ENCODE results near the gene ADGRD1.

Gene ADGRD1

DNA sequence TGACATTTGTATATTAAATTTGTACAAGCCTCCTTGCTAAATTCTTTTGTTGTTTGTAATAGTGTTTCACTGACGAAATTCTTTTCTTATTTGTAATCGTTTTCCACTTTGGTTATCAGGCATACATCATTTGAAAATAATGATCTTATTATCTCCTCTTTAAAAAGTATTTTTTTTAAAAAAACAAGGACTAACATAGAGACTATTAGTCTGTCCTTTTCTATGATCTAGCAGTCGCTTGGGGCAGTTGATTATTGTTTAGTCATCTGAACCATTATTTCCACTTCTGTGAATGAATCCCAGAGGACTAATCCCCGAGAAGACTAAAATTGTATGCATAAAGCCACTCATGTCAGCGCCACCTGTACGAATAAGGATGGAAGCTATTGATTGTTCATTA lies 11.5 kb downstream of the ADGRD1 start:
- no peak for DNase-seq (ENCODE audit: low read depth in 2 of 2, low spot score in 1 of 2)

DNA sequence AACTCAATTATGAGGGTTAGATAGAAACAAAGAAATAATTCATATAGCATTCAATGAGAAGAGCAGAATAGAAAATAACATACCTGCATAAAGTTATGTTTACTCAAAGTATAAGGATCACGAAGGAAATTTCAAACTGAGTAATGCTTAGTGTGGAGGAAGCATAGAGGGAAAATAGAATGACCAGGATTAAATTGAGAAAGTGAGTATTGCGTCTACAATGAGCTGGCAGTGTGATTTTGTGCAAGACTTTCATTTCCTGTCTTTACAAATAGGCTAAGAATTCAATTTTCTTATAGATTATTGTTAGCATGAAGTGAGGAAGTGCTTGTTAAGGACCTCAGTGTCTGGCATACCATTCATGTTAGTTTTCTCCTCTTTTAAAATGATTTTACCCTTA lies 12.0 kb downstream of the ADGRD1 start:
- no peak for DNase-seq (ENCODE audit: low read depth in 2 of 2, low spot score in 1 of 2)

DNA sequence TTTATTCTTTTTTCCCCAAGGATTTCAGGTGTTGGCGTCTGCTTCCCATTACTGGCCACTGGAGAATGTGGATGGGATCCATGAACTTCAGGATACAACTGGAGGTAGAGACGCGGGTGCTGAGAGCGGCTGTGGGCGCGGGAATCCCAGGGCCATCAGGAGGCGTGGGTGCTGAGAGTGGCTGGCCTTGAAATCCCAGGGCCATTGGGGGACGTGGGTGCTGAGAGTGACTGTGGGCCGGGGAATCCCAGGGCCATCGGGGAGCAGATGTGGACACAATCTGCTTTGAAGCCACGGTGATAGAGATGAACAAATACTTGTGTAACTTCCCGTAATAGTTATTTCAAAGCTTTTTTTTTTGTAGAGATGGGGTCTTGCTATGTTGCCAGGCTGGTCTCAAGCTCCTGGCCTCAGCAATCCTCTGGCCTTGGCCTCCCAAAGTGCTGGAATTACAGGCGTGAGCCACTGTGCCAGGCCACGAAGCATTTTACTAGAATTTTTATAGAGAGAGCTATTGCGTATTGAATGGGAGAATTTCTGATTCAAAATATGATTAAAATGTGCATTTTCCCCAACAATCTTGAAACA lies 12.8 kb downstream of the ADGRD1 start:
- no peak for DNase-seq (ENCODE audit: low read depth in 2 of 2, low spot score in 1 of 2)

DNA sequence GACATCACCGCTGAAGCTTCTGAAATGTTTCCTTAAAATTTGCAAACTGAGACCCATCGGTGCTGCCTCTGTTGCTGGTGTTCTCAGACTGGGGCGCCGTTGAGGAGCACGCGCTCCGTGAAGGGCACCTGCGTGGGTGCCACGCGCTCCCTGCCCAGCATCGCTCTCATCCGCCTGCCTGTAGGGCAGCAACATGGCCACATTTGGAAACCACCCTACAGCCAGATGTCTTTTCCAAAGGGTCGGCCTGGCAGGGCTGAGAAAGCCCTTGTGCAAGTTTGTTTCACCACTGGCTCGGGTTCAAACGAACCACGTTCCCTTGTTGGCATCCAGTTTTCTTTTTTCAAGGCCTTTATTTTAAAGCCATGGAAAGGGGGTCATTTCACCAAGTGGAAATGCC lies 13.9 kb downstream of the ADGRD1 start:
- DNase-seq (ENCODE audit: low read depth in 2 of 2, low spot score in 1 of 2): no peak

DNA sequence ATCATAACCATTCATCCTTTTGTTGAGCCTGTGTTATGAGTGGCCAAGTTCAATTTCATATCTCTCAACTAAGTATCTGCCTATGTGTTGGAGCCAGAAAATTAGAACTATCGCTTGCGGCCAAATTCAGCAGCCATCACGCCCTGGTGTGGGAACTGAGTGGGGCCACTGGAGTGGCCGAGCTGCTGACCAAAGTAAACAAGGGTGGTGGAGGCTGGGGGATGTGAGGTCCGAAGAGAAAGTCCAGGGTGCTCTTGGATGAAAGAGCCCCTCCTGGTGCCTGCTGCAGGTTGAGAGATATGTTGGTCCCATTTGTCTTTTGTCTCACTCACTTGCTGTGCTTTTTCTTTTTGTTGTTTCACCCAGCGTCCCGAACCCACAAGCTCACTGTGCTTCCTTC lies 14.9 kb downstream of the ADGRD1 start:
- no peak for DNase-seq (ENCODE audit: low read depth in 2 of 2, low spot score in 1 of 2)

DNA sequence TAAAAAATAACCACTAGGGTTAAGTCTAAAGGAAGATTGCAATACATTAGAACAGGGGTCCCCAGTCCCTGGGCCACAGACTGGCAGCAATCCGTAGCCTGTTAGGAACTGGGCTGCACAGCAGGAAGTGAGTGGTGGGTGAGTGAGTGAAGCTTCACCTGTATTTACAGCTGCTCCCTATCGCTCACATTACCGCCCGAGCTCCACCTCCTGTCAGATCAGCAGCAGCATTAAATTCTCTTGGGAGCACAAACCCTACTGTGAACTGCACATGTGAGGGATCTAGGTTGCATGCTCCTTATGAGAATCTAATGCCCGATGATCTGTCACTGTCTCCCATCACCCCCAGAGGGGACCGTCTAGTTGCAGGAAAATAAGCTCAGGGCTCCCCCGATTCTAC lies 15.5 kb downstream of the ADGRD1 start:
- DNase-seq (ENCODE audit: low read depth in 2 of 2, low spot score in 1 of 2): no peak

DNA sequence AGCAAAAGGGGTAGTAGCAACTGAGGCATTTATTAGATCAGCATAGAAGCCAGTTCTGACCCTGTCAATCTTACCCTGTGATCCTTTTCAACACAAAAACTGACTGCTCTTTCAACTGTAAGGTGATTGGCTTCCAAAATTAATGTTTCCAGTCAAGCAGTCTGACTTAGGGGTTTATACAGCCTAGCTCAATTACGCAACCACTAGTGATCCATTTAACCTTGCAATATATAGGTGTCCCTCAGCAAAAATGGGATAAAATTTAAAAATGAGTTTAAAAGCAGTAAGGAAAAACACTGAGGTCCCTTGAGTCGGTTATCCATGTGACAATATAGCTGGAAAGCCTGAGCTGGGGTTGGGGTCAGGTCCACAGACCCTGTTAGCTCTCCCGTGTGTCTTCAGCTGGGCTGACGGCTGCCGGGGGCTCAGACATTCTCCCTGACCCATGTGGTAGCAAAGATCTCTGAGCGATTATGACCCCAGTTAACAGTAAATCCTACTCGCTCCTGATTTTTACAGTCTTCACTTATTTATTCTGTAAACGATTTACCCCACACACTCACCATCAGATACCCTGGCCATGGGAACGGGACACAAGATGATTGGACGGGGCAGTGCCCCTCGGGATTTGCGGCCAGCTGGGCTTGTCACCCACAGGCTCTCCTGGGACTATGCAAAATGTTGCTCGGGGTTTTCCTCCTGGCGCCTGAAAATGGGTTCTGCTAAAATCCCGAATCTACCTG lies 16.6 kb downstream of the ADGRD1 start:
- no peak for DNase-seq (ENCODE audit: low read depth in 2 of 2, low spot score in 1 of 2)

DNA sequence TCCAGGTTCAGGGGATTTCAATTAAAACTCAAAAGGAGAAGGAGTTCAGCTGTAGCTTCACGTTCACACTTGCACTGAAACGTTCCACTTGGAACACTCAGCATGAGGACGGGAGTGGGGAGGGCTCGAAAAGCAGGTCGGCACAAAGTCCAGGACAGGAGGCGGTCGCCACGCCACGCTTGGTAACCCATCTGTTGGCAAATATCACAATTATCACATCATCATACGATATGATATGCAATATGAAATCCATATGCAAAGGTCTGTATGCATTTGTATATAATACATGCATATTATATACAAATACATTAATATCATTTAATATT lies 17.2 kb downstream of the ADGRD1 start:
- DNase-seq (ENCODE audit: low read depth in 2 of 2, low spot score in 1 of 2): no peak

DNA sequence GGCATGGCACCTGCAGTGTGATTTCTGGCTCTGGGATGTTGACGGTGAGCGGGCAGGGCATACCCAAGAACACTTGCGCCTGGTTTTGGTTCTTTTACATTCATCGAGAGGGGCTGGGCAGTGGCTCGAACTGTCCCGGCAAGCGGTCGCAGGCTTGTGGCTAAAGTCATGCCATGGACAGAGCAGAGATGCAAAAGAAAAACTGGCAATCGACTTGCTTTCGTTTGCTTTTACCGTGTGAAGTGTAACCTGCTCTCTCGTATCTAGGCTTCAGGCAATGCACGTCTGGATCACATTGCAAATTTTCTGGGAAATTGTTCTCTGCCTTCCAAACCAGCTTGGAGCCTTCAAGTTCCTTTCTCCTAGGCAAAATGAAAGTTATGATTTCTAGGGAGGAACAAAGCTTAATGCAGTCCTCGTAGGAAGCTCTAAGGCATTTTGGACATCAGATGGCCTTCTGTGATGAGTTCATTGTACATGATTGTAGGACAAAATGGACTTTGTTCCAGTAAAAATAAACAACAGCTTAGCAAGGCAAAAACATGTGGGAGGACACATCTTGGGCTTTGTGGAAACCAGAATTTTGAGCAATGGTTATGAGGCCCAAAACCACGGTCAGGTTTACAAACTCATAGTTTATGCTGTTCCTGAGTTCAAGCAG lies 18.3 kb downstream of the ADGRD1 start:
- DNase-seq (ENCODE audit: low read depth in 2 of 2, low spot score in 1 of 2): no peak

DNA sequence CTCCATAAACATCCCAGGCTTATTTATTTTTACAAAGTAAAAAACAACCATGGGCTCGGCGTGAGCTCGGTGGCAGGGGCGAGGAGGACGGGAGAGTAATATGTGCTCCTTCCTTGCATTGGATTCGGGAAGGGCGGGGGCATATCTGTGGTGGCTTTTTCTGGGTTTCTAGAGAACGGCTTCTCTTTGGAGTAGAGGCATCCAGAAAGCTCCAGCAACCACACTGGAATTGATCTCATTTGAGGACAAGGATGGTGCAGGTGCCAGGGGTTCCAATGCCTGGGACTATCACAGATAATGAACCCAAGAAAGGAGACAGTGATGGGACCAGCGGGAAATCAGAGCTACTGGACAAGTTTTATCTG lies 18.9 kb downstream of the ADGRD1 start:
- DNase-seq (ENCODE audit: low read depth in 2 of 2, low spot score in 1 of 2): no peak

DNA sequence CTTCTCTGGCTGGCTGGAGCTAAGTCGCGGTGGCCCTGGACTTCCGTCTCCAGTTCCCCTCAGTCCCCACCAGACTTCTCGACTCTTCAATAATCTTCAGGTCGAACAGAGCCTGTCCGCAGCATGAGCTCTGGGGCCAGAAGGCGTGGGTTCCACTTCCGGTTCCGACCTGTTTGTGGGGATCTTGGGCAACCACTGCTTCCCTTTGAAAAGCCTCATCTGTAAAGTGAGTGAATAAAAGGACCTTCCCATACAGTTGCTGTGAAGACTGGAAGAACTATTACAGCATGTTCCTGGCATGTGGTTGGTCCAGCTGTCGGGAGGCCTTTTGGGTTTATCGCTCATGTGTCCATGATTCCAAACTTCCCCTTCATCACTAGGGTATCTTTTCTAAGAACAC lies 19.4 kb downstream of the ADGRD1 start:
- DNase-seq (ENCODE audit: low read depth in 2 of 2, low spot score in 1 of 2): no peak

DNA sequence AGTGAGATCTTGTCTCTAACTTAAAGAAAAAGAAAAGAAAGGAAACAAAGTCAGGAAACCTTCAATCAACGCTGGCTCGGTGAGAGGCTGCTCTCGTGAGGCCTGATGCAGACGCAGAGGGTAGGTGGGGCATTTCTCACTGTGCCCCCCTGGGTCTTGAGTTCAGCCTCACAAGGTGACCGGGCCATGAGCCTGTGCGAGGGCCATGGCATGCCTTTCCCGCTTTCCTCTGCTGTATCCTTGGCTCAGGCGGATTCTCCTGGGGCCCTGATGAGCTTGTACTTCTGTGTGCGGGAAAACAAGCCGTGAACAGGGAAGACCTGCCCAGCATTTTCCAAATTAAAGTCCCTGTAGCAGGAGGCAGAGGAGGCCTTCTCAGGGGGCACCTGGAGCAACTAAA lies 20.2 kb downstream of the ADGRD1 start:
- DNase-seq (ENCODE audit: low read depth in 2 of 2, low spot score in 1 of 2): no peak

DNA sequence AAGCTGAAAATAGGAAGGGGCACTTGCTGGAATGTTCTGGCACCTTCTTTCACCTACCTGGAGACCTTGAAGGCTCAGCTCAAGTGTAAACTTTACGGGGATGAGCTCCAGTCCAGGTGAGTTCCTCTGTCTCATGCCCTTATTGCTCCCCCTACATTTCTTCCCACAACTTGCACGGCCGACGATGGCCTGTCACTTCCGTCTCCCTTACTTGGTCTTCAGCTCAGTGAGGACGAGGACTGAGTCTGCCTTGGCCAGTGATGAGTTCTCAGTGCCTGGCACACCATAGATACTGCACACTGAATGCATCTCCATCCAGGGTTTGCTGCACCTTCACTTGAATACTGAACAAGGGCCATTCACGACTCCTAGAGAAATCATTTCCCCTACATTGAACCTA lies 21.4 kb downstream of the ADGRD1 start:
- no peak for DNase-seq (ENCODE audit: low read depth in 2 of 2, low spot score in 1 of 2)

DNA sequence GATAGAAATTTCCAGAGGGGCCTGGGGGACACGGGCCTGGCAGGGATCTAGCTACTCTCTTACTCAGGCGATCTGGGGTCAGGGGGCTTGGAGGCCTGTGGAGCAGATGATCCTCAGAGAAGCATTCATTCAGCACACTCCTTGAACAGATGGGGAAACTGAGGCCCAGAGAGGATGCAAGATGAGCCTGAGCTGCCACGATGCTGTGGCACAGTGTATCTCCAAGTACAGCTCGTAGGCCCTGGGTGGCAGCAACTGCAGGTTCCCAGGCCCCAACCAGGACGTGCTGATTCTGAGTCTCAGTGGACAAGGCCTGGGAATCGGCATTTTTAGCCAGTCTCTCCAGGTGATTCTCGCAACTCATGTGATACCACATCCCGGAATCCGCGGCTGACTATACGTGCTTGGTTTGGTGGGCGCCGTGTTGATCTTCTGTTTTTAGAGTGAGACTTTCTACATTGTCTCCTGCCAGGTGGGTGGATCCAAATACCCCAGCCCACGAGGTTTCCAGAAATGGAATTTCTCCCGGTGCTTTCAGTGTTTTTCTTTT lies 22.5 kb downstream of the ADGRD1 start:
- no peak for DNase-seq (ENCODE audit: low read depth in 2 of 2, low spot score in 1 of 2)

DNA sequence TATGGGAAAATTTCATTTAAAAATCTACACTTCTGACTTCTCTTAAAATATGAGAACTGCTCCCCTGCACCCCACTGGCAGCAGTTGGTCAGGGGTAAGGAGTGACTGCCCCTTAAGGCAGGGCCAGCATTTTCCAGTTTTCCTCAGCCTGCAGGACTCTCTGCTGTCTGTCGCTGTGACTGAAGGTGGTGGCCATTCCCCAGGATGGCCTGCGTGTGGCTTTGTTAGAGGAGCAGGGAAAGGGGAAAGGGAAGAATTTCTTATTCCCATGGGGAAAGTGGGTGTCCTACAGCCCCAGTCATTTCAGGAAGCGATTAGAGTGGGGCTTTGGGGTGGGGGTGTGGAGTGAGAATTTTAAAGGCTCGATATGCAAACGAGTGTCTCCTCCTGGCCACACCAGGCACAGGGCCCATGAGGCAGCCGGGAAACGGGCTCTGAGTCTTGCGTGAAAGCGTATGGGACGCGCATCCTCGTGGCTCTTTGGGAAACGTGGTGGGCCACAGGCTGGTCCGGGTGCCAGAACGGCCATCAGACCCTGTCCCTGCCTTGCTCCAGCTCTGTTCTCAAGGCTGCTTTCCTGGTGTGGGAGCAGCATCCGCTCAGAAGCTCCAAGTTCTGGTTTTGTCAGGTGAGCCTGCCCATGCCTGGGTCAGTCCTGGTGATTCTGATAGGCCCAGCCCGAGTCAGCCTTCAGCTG lies 23.5 kb downstream of the ADGRD1 start:
- no peak for DNase-seq (ENCODE audit: low read depth in 2 of 2, low spot score in 1 of 2)

DNA sequence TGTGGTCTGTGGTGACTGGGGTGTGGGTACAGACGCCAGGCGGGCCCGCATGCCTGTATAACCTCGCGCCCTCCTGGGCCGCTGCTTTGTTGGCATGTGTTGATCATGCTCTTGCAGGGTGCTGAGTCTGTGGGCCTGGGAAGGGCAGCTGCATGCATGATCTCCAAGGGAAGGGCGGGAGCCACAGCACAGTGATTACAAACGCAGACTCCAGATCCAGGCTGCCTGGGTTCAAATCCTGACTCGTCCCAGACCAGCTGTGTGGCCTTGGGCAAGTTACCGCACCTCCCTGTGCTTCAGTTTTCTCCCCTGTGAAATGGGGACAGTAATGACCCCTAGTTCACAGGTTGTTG lies 24.0 kb downstream of the ADGRD1 start:
- no peak for DNase-seq (ENCODE audit: low read depth in 2 of 2, low spot score in 1 of 2)

DNA sequence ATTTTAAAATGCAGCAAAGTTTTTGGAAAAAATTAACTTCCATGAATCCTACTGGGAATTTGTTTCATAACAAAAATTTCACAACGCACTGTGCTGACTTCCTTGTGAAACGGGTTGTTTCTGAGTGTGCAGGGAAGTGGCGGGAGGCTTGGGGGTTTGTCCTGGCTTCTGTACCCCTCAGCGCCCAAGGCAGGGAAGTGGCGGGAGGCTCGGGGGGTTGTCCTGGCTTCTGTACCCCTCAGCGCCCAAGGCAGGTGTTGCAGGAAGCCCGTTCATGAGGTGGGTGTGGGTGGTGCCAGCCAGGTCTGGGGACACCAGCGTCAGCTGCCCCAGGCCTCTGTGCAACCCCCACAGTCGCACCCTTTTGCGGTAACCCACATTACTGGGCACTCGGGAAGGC lies 25.1 kb downstream of the ADGRD1 start:
- DNase-seq (ENCODE audit: low read depth in 2 of 2, low spot score in 1 of 2): no peak

DNA sequence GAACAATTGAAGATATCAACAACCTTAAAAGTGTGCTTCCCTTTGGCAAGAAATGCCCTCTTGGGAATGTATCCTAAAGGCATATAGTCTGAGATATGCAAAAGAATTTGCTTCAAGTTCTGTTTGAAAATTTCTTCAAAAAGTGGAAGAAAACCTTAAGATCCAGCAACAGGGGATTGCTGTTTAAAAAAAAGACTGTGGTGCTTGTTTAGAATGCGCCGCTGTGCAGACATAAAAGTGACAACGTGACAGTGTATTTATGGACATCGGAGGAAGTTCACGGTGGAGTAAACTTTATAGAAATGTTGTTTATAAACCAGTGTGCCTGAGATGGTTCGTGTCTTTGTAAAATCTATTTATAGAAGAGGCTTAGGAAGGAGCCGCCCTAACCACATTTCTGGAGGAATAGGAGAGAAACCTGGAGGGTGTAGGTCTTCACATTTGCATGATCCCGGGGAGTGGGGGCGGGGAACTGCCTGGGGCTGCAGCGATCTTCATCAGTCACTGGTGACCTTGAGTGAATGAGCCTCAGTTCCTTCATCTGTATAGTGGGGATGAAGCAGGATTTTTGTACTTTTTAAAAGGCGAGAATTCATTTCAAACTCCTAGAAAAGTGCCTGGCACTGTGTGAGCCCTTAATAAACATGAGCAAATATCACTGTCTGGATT lies 27.5 kb downstream of the ADGRD1 start:
- DNase-seq (ENCODE audit: low read depth in 2 of 2, low spot score in 1 of 2): no peak

DNA sequence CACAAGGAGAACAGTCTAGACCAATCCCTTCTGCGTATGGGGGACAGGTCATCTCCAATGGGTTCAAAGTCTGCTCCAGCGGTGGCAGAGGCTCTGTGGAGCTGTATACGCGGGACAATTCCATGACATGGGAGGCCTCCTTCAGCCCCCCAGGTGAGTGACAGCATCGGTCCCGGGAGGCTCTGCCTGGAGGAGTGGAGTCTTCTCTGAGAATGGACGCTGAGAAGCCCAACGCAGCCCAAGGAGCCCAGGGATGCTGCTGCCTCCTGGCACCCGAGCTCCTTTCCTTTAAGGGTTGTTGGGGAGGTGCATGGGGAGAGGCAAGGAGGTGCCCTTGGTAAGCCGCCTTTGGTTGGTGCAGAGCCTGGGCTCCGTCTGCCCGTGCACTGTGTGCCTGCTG lies 28.2 kb downstream of the ADGRD1 start:
- no peak for DNase-seq (ENCODE audit: low read depth in 2 of 2, low spot score in 1 of 2)

DNA sequence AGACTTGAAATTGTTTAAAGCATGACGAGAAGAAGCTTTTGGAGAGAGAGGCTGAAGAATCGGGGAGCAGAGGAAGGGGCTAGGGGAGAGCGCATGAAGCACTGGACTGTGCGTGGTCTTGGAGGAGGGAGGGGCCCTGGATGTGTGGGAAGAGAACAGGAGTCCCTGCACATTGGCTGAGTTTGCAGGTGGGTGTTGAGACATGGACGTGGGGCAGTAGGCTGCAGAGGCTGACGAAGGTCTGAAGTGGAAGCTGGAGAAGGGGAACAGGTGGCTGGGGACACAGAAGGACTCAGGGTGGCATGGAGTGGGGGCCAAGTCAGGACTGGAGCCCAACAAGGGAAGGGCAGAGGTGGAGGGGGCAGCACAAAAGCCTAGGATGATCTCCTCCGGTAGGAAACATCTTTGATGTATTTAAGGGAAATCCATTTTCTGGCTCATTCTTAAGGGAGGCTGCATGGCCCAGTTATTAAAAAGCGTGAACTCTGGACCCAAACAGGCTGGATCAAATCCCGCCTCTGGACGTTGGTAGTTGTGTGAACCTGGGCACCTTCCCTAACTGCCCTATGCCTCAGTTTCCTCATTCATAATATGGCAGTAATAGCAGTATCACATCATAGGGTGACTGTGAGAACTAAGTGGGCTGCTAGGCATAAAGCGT lies 29.0 kb downstream of the ADGRD1 start:
- no peak for DNase-seq (ENCODE audit: low read depth in 2 of 2, low spot score in 1 of 2)
